GM12872 (cell line): ENCODE results near the gene RAB31.

Source experiments
- CTCF ChIP-seq: IDR thresholded peaks from 3 replicates; pipeline ENCODE4 v1.5.1; 2011; ENCODE audit warnings: low read depth, mild to moderate bottlenecking, low read length, moderate library complexity; ENCODE audit not compliant: insufficient read depth

RAB31 gene

GRCh38 chr18:9885170-9886004 is 177.3 kb downstream of the RAB31 start, which contains the start of gene TXNDC2:
TXNDC2 (plus strand) TSS chr18:9885973; CDS start chr18:9886681, 708 bp downstream.
- TF ChIP-seq CTCF, result no peak

GRCh38 chr18:9886005-9886348 is 177.9 kb downstream of the RAB31 start:
- no peak for TF ChIP-seq CTCF

GRCh38 chr18:9887992-9888391 is 179.9 kb downstream of the RAB31 start:
- TF ChIP-seq CTCF, result no peak

GRCh38 chr18:9890196-9890595 is 182.1 kb downstream of the RAB31 start:
- no peak for TF ChIP-seq CTCF

- no peak for TF ChIP-seq CTCF
Measured at GRCh38 chr18:9890957-9891356, 182.9 kb downstream of the RAB31 start.

- TF ChIP-seq CTCF, result no peak
Measured at GRCh38 chr18:9894454-9895068, 186.5 kb downstream of the RAB31 start.

- TF ChIP-seq CTCF, result no peak
Measured at GRCh38 chr18:9897129-9897528, 189.0 kb downstream of the RAB31 start.
